PC-3 (cell line): Measurements from ENCODE around the gene RAB31. TPM values are rescaled to one million over a fixed set of nuclear protein-coding genes. Genes with fewer than 3 reads are reported as not detected.

ENCODE experiments used
- ATAC-seq: fragments of 200-7000 bp; cut with Tn5 transposase; 2 replicates; pipeline ENCODE4 v1.9.1; 2020; ENCODE audit warnings: mild to moderate bottlenecking, moderate library complexity
- BruUV-seq: library from RNA; stranded (reverse); fragments of 400-500 nt; replicated peaks from 2 replicates; lab custom pipeline; 2021; lab: Mats Ljungman, UMichigan
- CTCF ChIA-PET: fragments of 300-600 bp; sonication (Branson Sonifier 250); formaldehyde crosslinking; loops from one replicate; lab custom pipeline; 2022; ENCODE audit warnings: antibody characterized with exemption; lab: Charles Lee
- POLR2A ChIA-PET: fragments of 300-600 bp; sonication (Branson Sonifier 250); formaldehyde crosslinking; loops from one replicate; lab custom pipeline; 2022; ENCODE audit warnings: antibody characterized with exemption; ENCODE audit not compliant: unreplicated experiment; lab: Charles Lee
- DNase-seq: peaks from one replicate; pipeline ENCODE4 v3.0.0-alpha.2; 2015
- H2AFZ ChIP-seq: fragments of 300-600 bp; sonication (generic); 2 replicates; pipeline ENCODE4 v1.6.0; 2016; ENCODE audit warnings: antibody characterized with exemption, low read length
- H3F3A ChIP-seq: fragments of 300-600 bp; sonication (generic); one replicate; pipeline ENCODE4 v1.6.0; 2017; ENCODE audit warnings: antibody characterized with exemption, low read length, control low read depth, mild to moderate bottlenecking; ENCODE audit not compliant: unreplicated experiment
- H3K27ac ChIP-seq: fragments of 300-600 bp; sonication (generic); 2 replicates; pipeline ENCODE4 v1.5.1; 2016; ENCODE audit warnings: mild to moderate bottlenecking, low read length
- H3K27me3 ChIP-seq: fragments of 300-600 bp; sonication (generic); 2 replicates; pipeline ENCODE4 v1.6.1; 2016; ENCODE audit warnings: low read length, mixed read lengths
- H3K36me3 ChIP-seq: fragments of 300-600 bp; sonication (generic); 2 replicates; pipeline ENCODE4 v1.6.1; 2016; ENCODE audit warnings: low read depth, mixed run types, low read length, mixed read lengths
- H3K4me1 ChIP-seq: fragments of 300-600 bp; sonication (generic); 2 replicates; pipeline ENCODE4 v1.5.1; 2016; ENCODE audit warnings: low read length; ENCODE audit not compliant: insufficient read depth
- H3K4me2 ChIP-seq: fragments of 300-600 bp; sonication (generic); 2 replicates; pipeline ENCODE4 v1.6.0; 2016; ENCODE audit warnings: low read length
- H3K4me3 ChIP-seq: fragments of 300-600 bp; sonication (generic); 2 replicates; pipeline ENCODE4 v1.5.1; 2016; ENCODE audit warnings: mild to moderate bottlenecking, low read length, mixed read lengths
- H3K79me2 ChIP-seq: fragments of 300-600 bp; sonication (generic); 2 replicates; pipeline ENCODE4 v1.6.1; 2017; ENCODE audit warnings: low read length, mixed read lengths
- H3K9ac ChIP-seq: fragments of 300-600 bp; sonication (generic); 2 replicates; pipeline ENCODE4 v1.6.0; 2016; ENCODE audit warnings: mild to moderate bottlenecking, low read length
- H3K9me2 ChIP-seq: fragments of 300-600 bp; sonication (generic); replicated peaks from 2 replicates; pipeline ENCODE4 v1.6.1; 2016; ENCODE audit warnings: mixed run types, low read length, mixed read lengths
- H3K9me3 ChIP-seq: fragments of 300-600 bp; sonication (generic); 2 replicates; pipeline ENCODE4 v1.6.1; 2016; ENCODE audit warnings: low read length, mixed read lengths
- H4K20me1 ChIP-seq: fragments of 300-600 bp; sonication (generic); 2 replicates; pipeline ENCODE4 v1.6.1; 2016; ENCODE audit warnings: low read length, mixed read lengths
- CTCF ChIP-seq: fragments of 300-600 bp; sonication (generic); conservative IDR thresholded peaks from 2 replicates; pipeline ENCODE4 v1.5.1; 2017; ENCODE audit warnings: antibody characterized with exemption, low read depth, mild to moderate bottlenecking, low read length
- EZH2 ChIP-seq: fragments of 300-600 bp; sonication (generic); IDR thresholded peaks from one replicate; pipeline ENCODE4 v1.6.1; 2017; ENCODE audit warnings: antibody characterized with exemption, mild to moderate bottlenecking, low read length; ENCODE audit not compliant: unreplicated experiment
- EZH2phosphoT487 ChIP-seq: fragments of 300-600 bp; sonication (generic); IDR thresholded peaks from 2 replicates; pipeline ENCODE4 v1.6.1; 2018; ENCODE audit warnings: mild to moderate bottlenecking, antibody characterized with exemption, low read length, borderline replicate concordance
- intact Hi-C: fragments of 100-400 bp; cut with micrococcal nuclease; formaldehyde crosslinking; loops from 2 replicates; pipeline ENCODE4 v1.9.0; 2023
- total RNA-seq: library from RNA; depleted of rRNA; stranded (reverse); fragments of >200 nt; gene quantifications from 2 replicates; pipeline ENCODE4 v1.2.3, GENCODE V29; 2014

The RAB31 gene
- total RNA-seq, 1 experiment from 2014 or later, result 3.8 TPM

GRCh38 chr18:9696701-9697100 lies 11.4 kb upstream of the RAB31 start:
- H3K9me3 ChIP-seq, result no peaks in the 10 kb centered on the region
- no peaks in the 10 kb centered on the region for H4K20me1 ChIP-seq
- H3F3A ChIP-seq, result no peaks in the 10 kb centered on the region
- CTCF ChIA-PET, result no interaction called here
- ATAC-seq, result no peak
- no peaks in the 10 kb centered on the region for H3K9me2 ChIP-seq
- H3K4me3 ChIP-seq, result no peak overlapping the region
- intact Hi-C loops, result no loop called here
- BruUV-seq, result no TSS peak
- no peaks in the 10 kb centered on the region for H3K79me2 ChIP-seq
- POLR2A ChIA-PET, result no interaction called here
- no peak overlapping the region for H3K9ac ChIP-seq
- H3K4me2 ChIP-seq, result no peak overlapping the region
- no peak overlapping the region for H3K27ac ChIP-seq
- TF ChIP-seq EZH2phosphoT487 (no peak), CTCF (no peak), EZH2 (no peak)
- no peaks in the 10 kb centered on the region for H3K27me3 ChIP-seq
- no peak overlapping the region for H2AFZ ChIP-seq
- no peaks in the 10 kb centered on the region for H3K4me1 ChIP-seq
- no peak for DNase-seq
- H3K36me3 ChIP-seq, result no peaks in the 10 kb centered on the region

DNA sequence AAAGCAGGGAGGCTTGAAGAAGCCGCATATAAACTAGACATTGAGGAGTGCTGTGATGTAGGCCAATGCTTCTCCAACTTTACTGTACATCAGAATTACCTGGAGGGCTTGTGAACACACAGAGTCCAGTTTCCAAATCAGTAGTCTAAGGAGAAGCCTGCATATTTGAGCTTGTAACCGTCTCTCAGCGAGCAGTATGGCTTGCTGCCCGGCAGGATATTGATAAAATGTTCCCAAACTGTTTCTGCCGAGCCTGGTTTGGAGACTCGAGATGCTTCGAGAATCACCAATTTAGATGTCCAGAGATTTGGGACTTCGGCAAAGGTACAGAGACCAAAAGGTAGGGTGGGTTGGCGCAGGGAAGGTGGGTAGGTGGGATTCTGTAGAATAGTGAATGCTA lies 11.0 kb upstream of the RAB31 start:
- BruUV-seq, result no TSS peak
- DNase-seq (no peak), ATAC-seq (no peak)
- Histone ChIP-seq H3K27me3 (no peaks in the 10 kb centered on the region), H3K4me1 (no peaks in the 10 kb centered on the region), H3K79me2 (no peaks in the 10 kb centered on the region), H2AFZ (no peak overlapping the region), H3K4me3 (no peak overlapping the region), H3K27ac (no peak overlapping the region), H3K4me2 (no peak overlapping the region), H3K9me2 (no peaks in the 10 kb centered on the region), H3F3A (no peaks in the 10 kb centered on the region), H3K9ac (no peak overlapping the region), H4K20me1 (no peaks in the 10 kb centered on the region), H3K9me3 (no peaks in the 10 kb centered on the region), H3K36me3 (no peaks in the 10 kb centered on the region)
- POLR2A ChIA-PET, result no interaction called here
- TF ChIP-seq EZH2 (no peak), CTCF (no peak)
- intact Hi-C loops, result no loop called here
- CTCF ChIA-PET, result no interaction called here

DNA sequence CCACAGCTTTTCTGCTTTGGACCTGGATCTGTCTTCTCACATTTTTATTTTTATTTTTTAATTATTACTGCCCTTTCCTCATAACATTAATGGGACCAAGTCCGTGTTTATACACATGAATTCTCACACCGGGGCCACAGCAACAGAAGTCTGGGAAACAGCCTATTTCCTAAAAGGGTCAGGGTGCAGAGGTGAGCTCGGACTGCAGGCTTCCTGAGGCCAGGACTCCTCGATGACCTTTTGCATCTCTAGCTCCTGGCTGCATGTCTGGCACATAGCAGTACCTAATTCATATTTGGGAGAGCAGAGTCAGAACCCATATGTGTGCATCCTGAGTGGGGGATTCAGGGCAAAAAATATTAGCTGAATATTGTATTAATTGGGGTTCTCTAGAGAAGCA lies 9.6 kb upstream of the RAB31 start:
- ATAC-seq (no peak), DNase-seq (no peak)
- no TSS peak for BruUV-seq
- intact Hi-C loops, result no loop called here
- no peaks in the 10 kb centered on the region for H3K9me2 ChIP-seq
- no peaks in the 10 kb centered on the region for H3K79me2 ChIP-seq
- no peak overlapping the region for H3K4me2 ChIP-seq
- no peaks in the 10 kb centered on the region for H4K20me1 ChIP-seq
- ChIA-PET CTCF (no interaction called here), POLR2A (no interaction called here)
- no peaks in the 10 kb centered on the region for H3F3A ChIP-seq
- H3K27ac ChIP-seq, result no peak overlapping the region
- no peak overlapping the region for H3K9ac ChIP-seq
- H3K36me3 ChIP-seq, result no peaks in the 10 kb centered on the region
- H3K4me1 ChIP-seq, result no peaks in the 10 kb centered on the region
- no peak for TF ChIP-seq CTCF
- TF ChIP-seq EZH2phosphoT487, result no peak
- TF ChIP-seq EZH2, result no peak
- no peak overlapping the region for H3K4me3 ChIP-seq
- no peaks in the 10 kb centered on the region for H3K9me3 ChIP-seq
- no peaks in the 10 kb centered on the region for H3K27me3 ChIP-seq
- no peak overlapping the region for H2AFZ ChIP-seq
